ENCODE results near the gene MYOM1. TPM values are rescaled to one million over a fixed set of nuclear protein-coding genes. Genes with fewer than 3 reads are reported as not detected.
"Not testable (repeated sequence)": the region's sequence is repeated elsewhere in the genome, so short reads cannot be mapped to it uniquely, and the experiment has no call there.

MYOM1 gene
- total RNA-seq, 1 donor, result 0.94 TPM

DNA sequence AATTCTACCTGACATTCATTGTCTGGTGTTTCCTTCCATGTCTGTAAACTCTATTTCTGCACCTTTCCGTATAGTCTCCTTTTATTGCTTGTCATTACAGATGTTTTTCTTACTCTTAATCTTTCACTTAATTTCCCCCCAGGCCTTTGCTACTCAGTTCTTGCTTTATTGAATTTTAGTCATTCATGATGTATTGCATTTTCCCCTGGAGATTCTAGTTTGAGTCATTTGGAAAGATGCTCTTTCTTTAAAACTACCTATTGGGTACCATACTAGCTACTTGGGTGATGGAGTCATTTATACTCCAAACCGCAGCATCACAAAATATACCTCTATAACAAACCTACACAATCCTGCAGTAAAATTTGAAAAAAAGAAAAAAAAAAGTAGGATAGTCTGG is 179.6 kb downstream of the MYOM1 start:
- no peaks in the 10 kb centered on the region for H3K27me3 ChIP-seq (ENCODE audit: insufficient read depth, low read length)
- H3K4me1 ChIP-seq (ENCODE audit: insufficient read depth, low read length), result peaks cover 22% of the 10 kb centered on the region
- no peak overlapping the region for H3K4me3 ChIP-seq (ENCODE audit: low read length)
- H3K9me3 ChIP-seq (ENCODE audit: low read depth, low read length), result no peaks in the 10 kb centered on the region

DNA sequence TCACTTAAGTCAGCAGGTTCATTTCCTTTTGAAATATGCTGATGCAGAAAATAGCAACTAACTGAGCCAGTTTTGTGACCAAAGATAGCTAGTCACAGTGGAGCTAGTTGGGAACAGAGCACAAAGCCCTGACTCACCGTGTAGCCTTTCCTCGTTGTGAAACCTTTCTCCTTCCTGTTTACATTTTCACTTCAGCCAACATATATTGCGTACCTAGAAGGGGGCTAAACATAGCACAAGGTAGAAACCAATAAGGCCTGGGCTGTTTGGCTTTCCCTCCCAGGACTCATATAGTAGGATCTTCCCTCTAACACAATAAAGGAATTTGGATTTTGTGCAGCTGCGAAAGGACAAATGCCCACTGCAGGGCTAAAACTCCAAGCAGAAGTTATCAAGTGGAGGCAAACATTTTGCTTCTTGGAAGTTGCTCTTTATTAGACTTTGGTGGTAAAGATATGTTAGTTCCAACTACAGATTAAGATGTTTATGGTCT is 182.3 kb downstream of the MYOM1 start:
- Histone ChIP-seq H3K9me3 (ENCODE audit: low read depth, low read length) (no peaks in the 10 kb centered on the region), H3K27me3 (ENCODE audit: insufficient read depth, low read length) (no peaks in the 10 kb centered on the region)

DNA sequence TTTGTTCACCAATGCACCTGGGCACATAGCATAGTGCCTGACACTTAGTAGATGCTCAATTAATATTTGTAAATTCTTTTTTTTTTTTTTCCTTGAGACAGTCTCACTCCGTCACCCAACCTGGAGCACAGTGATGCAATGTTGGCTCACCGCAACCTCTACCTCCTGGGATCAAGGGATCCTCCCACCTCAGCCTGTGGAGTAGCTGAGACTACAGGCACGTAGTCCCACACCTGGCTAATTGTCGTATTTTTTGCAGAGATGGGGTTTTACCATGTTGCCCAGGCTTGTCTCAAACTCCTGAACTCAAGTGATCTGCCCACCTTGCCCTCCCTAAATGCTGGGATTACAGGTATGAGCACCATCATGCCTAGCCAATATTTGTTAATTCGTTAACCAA is 183.7 kb downstream of the MYOM1 start:
- H3K9me3 ChIP-seq (ENCODE audit: low read depth, low read length), result no peaks in the 10 kb centered on the region
- no peak overlapping the region for H3K4me3 ChIP-seq (ENCODE audit: low read length)
- H3K27me3 ChIP-seq (ENCODE audit: insufficient read depth, low read length), result no peaks in the 10 kb centered on the region
- peaks cover 15% of the 10 kb centered on the region for H3K4me1 ChIP-seq (ENCODE audit: insufficient read depth, low read length)

More for the DNA sequence above, 182.3 kb downstream of the MYOM1 start:
- Histone ChIP-seq H3K4me1 (ENCODE audit: insufficient read depth, low read length) (peaks cover 15% of the 10 kb centered on the region), H3K4me3 (ENCODE audit: low read length) (no peak overlapping the region)

DNA sequence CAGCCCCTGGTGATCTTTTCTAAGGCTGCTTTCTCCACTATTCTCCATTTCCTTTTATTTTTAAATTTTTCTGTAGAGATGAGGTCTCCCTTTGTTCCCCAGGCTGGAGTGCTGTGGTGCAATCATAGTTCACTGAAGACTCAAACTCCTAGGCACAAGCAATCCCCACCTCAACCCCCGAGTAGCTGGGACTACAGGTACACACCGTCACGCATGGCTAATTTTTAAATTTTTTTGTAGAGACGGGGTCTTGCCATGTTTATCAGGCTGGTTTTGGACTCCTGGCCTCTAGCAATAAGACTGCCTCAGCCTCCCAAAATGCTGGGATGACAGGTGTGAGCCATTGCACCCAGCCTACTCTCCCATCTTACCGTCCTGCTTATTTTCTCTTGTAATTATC is 184.1 kb downstream of the MYOM1 start:
- H3K9me3 ChIP-seq (ENCODE audit: low read depth, low read length), result no peaks in the 10 kb centered on the region
- H3K4me3 ChIP-seq (ENCODE audit: low read length), result no peak overlapping the region
- H3K4me1 ChIP-seq (ENCODE audit: insufficient read depth, low read length), result peaks cover 15% of the 10 kb centered on the region
- H3K27me3 ChIP-seq (ENCODE audit: insufficient read depth, low read length), result no peaks in the 10 kb centered on the region

DNA sequence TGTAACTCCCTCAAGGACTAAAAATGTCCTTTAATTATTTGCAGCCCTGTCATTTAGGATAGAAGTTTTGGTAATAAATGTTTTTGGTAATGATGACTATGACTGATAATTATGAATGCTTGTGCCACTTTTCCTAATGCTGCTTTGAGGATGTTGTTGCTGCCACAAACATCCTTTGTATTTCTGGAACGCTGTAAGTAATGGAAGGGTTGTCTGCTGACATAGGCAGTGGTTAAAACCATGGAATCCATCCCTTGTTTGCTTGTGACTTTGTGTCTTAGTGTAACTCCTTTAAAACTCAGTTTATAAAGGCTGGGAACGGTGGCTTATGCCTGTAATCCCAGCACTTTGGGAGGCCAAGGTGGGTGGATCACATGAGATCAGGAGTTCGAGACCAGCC is 187.0 kb downstream of the MYOM1 start:
- Histone ChIP-seq H3K27me3 (ENCODE audit: insufficient read depth, low read length) (no peaks in the 10 kb centered on the region), H3K4me1 (ENCODE audit: insufficient read depth, low read length) (peaks cover 20% of the 10 kb centered on the region), H3K4me3 (ENCODE audit: low read length) (no peak overlapping the region), H3K9me3 (ENCODE audit: low read depth, low read length) (no peaks in the 10 kb centered on the region)

DNA sequence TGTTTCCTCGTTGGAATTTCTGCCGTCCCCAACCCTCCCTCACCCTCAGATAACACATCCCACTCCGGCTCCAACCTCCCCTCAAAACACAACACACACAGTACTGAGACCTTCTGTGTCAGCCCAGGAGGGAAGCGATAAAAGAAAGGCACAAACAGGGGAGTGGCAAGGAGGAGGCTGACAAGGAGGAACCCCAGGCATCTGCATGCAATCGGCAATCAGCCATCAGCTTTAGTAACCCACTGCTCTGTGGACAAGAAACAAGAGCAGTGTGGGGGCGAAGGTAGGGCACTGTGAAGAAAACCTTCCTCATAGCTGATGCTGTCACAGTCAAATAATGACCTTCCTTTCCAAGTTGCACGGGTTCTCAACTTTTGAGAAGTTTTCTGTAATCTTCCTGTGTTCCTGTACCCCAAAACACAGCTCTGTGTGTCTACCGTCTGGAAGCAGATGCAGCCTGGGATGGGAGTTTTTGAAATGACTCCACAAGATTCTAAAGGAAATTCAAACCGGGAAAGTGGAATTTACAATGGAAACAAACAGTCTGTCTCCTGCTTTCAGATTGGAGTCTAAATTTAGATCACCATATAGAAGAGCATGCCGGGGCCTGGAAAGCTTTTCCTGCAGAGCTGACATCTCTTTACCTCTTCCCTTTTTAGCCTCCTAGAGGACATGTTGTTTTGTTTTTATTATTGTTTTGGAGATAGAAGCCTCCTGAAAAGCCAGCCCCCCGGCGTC is 190.4 kb downstream of the MYOM1 start:
- Histone ChIP-seq H3K9me3 (ENCODE audit: low read depth, low read length) (no peaks in the 10 kb centered on the region), H3K4me3 (ENCODE audit: low read length) (no peak overlapping the region), H3K4me1 (ENCODE audit: insufficient read depth, low read length) (peaks cover 9% of the 10 kb centered on the region), H3K27me3 (ENCODE audit: insufficient read depth, low read length) (no peaks in the 10 kb centered on the region)

DNA sequence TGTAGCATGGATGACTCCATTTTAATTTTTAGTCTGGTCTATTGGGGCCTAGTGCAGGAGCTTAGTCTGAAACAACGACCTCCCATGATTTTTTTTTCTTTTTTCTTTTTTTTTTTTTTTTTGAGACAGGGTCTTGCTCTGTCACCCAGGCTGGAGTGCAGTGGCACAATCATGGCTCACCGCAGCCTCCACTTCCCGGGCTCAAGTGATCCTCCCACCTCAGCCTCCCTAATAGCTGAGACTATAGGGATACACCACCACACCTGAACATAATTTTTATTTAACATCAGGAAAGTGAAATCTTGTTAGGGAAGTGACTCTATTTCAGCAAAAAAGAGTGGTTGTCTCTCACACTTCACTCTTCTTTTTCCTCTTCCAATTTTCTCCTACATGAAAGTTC is 191.7 kb downstream of the MYOM1 start:
- not testable (repeated sequence) for H3K4me3 ChIP-seq (ENCODE audit: low read length)

DNA sequence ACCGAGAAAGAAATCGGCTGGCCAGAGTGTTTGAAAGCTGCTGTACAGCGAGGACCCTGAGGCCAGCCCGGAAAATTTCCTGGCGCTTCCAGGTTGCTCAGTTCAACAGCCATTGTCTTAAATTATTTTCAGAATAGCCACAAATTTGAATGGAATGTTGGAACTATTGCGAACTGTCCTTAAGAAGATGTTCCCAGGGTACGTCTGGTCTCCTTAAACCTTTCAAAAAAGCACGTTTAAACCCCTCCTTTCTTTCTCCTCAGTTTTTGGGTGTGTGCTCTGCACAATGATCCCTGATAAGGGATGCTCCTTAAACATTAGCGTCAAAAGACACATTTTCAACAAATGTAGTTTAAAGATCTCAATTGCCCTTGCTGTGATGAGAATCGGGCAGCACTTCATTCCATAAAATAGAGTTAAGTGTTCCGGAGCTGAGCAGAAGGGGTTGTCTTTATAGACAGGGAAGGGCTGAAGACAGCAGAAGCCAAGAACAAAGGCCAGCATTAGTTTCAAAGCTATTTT is 192.3 kb downstream of the MYOM1 start:
- no peak overlapping the region for H3K4me3 ChIP-seq (ENCODE audit: low read length)
- H3K9me3 ChIP-seq (ENCODE audit: low read depth, low read length), result no peaks in the 10 kb centered on the region
- no peaks in the 10 kb centered on the region for H3K27me3 ChIP-seq (ENCODE audit: insufficient read depth, low read length)
- H3K4me1 ChIP-seq (ENCODE audit: insufficient read depth, low read length), result peaks cover 9% of the 10 kb centered on the region

More for the DNA sequence above, 191.7 kb downstream of the MYOM1 start:
- not testable (repeated sequence) for H3K27me3 ChIP-seq (ENCODE audit: insufficient read depth, low read length); H3K4me1 ChIP-seq (ENCODE audit: insufficient read depth, low read length); H3K9me3 ChIP-seq (ENCODE audit: low read depth, low read length)

DNA sequence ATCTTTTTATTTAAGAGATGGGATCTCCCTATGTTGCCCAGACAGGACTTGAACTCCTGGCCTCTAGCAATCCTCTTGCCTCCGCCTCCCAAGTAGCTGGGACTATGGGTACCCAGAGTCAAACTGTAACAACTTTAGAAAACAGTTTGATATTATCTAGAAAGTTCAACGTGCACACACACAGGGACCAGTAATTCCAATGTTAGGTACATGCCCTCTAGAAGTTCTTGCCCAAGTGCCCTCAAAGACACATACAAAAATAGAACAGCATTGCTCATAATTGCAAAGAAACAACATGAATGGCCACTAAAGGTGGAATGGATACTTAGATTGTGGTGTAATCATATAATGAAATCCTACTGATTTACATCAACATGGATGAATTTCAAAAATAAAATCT is 194.2 kb downstream of the MYOM1 start:
- Histone ChIP-seq H3K4me1 (ENCODE audit: insufficient read depth, low read length) (peaks cover 9% of the 10 kb centered on the region), H3K4me3 (ENCODE audit: low read length) (no peak overlapping the region), H3K27me3 (ENCODE audit: insufficient read depth, low read length) (no peaks in the 10 kb centered on the region), H3K9me3 (ENCODE audit: low read depth, low read length) (no peaks in the 10 kb centered on the region)

DNA sequence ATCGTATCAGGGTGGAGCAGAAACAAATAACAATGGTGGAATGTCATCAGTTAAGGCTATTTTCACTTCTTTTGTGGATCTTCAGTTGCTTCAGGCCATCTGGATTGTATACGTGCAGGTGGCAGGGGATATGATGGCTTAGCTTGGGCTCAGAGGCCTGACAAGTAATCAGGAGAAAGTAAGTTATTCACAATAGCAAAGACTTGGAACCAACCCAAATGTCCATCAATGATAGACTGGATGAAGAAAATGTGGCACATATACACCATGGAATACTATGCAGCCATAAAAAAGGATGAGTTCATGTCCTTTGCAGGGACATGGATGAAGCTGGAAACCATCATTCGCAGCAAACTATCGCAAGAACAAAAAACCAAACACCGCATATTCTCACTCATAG is 196.2 kb downstream of the MYOM1 start:
- H3K4me3 ChIP-seq (ENCODE audit: low read length); H3K27me3 ChIP-seq (ENCODE audit: insufficient read depth, low read length); H3K4me1 ChIP-seq (ENCODE audit: insufficient read depth, low read length); H3K9me3 ChIP-seq (ENCODE audit: low read depth, low read length): not testable (repeated sequence)

Other genes starting within 250 kb of the MYOM1 start
- 51.1 TPM for gene LPIN2, start 206.8 kb downstream of the MYOM1 start, total RNA-seq
- gene MYL12A, start 27.8 kb upstream of the MYOM1 start, total RNA-seq, result 475 TPM
- 209 TPM for gene MYL12B, start 42.2 kb upstream of the MYOM1 start, total RNA-seq
- 91.2 TPM for gene TGIF1, start 230.2 kb upstream of the MYOM1 start, total RNA-seq

Data from mononuclear cell (primary cell).